GM10248 (cell line): ENCODE measurements around the gene GIGYF2.

Experiments
- CTCF ChIA-PET: fragments of 300-600 bp; sonication (Branson Sonifier 250); formaldehyde crosslinking; extraction: SDS; loops from one replicate; lab custom pipeline; 2021; ENCODE audit warnings: antibody characterized with exemption; lab: Yijun Ruan, JAX
- POLR2A ChIA-PET: fragments of 350-650 bp; sonication (Branson Sonifier 250); formaldehyde crosslinking; extraction: SDS; loops from one replicate; lab custom pipeline; 2020; ENCODE audit warnings: antibody characterized with exemption; lab: Yijun Ruan, JAX
- DNase-seq: peaks from one replicate; pipeline ENCODE4 v3.0.0; 2012; ENCODE audit errors: extremely low spot score
- TF ChIP-seq, protein P1 (sequence below): IDR thresholded peaks from 2 replicates; pipeline ENCODE4 v1.5.1; 2012; ENCODE audit warnings: mild to moderate bottlenecking, low read depth; ENCODE audit errors: extremely low read depth, missing control alignments, control extremely low read depth

Gene GIGYF2

DNA sequence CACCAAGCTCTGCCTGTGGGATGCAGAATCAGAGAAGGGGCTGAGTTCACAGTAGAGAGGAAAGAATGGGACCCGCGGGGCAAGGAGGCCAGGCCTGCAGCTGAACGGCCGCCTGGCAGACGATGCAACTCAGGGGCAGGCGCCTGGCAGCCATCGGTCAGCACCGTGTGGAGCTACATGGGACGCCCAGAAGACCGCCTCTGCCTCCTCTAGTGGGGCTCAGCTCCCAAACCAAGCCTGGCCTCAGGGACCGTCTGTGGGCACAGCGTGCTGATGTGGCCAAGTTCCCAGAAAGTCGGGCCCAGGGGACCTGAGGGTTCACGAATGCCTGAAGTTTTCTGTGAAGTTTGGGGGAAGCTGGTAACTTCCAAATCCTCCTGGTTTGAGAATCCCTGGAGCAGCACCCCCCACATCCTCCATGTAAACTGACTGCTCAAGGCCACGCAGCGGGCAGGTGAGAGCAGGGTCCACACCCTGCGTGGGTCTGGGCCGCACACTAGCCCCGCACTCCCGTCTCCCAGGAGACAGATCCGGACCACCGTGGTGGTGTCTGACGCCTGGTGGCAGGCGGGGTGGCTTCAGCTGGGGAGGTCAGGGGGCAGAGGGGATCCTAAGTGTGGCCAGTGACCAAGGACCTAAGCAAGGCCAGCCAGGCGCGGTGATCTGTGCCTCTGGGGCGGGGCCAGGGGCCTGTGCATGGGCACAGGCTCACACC is 187.6 kb downstream of the GIGYF2 start:
- DNase-seq, result no peak
- ChIA-PET CTCF (interaction anchor here (1.0 to 1.8 kb wide), 2 partner anchors 18 to 32 kb away, joined by 3 to 5 read pairs; no protein-coding TSS in a partner anchor), POLR2A (interaction anchor here (0.6 kb wide), 1 partner anchor 299 kb away, joined by 3 read pairs; no protein-coding TSS in a partner anchor)
- TF ChIP-seq, protein P1, sequence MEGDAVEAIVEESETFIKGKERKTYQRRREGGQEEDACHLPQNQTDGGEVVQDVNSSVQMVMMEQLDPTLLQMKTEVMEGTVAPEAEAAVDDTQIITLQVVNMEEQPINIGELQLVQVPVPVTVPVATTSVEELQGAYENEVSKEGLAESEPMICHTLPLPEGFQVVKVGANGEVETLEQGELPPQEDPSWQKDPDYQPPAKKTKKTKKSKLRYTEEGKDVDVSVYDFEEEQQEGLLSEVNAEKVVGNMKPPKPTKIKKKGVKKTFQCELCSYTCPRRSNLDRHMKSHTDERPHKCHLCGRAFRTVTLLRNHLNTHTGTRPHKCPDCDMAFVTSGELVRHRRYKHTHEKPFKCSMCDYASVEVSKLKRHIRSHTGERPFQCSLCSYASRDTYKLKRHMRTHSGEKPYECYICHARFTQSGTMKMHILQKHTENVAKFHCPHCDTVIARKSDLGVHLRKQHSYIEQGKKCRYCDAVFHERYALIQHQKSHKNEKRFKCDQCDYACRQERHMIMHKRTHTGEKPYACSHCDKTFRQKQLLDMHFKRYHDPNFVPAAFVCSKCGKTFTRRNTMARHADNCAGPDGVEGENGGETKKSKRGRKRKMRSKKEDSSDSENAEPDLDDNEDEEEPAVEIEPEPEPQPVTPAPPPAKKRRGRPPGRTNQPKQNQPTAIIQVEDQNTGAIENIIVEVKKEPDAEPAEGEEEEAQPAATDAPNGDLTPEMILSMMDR, result no peak

DNA sequence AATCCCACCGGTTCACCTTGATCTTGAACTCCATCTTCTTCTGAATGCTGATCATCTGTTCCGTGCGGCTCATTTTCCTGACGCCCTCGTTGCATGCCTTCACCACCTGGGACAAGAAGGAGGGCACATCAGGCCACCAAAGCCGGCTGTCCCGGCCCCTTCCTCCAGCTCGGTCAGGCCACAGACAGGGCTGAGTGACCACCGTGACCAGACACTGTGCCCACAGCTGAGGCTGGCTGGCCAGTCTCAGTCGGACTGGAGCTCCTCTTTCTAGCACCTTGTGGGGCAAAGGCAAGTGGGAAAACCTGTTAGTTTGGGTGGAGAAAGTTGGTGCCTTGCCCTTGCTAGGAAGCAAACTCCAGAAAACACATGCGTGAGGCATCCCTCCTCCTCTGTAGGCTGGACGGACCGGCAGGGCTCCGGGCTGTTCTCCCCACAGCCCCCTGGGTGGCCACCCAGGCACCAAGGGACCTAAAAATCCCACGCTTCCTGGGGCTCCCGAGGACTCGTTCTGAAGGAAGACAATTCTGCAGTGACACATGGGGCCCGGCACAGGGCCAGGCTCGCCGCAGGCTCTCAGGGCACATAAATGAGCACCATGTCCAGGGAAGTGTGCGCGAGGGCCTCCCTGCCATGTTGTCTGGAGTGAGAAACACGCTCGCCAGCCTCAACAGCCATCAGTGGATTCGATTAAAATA is 188.3 kb downstream of the GIGYF2 start:
- POLR2A ChIA-PET, result no interaction called here
- CTCF ChIA-PET, result interaction anchor here (1.0 to 2.2 kb wide), 3 partner anchors 18 to 168 kb away, joined by 3 to 5 read pairs (median 5); no protein-coding TSS in a partner anchor
- DNase-seq, result no peak
- TF ChIP-seq, protein P1, result no peak

DNA sequence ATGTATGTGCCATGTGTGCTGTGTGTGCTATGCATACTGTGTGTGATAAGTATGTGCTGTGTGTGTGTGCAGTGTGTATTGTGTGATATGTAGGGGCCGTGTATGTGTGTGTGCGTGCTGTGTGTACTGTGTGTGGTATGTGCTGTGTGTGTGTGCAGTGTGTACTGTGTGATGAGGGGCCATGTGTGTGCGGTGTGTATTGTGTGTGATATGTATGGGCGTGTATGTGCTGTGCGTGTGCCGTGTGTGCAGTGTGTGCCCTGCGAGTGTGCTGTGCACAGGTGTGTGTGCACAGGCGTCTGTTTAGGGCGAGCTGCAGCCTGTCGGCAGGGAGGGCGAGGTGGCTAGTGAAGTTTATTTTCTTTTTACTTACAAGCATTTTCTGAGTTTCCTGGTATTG is 189.0 kb downstream of the GIGYF2 start:
- CTCF ChIA-PET, result interaction anchor here (2.2 kb wide), 1 partner anchor 167 kb away, joined by 5 read pairs; no protein-coding TSS in a partner anchor
- DNase-seq, result no peak
- POLR2A ChIA-PET, result interaction anchor here (0.6 kb wide), 1 partner anchor 1790 kb away, joined by 3 read pairs; no protein-coding TSS in a partner anchor
- TF ChIP-seq, protein P1, result no peak

DNA sequence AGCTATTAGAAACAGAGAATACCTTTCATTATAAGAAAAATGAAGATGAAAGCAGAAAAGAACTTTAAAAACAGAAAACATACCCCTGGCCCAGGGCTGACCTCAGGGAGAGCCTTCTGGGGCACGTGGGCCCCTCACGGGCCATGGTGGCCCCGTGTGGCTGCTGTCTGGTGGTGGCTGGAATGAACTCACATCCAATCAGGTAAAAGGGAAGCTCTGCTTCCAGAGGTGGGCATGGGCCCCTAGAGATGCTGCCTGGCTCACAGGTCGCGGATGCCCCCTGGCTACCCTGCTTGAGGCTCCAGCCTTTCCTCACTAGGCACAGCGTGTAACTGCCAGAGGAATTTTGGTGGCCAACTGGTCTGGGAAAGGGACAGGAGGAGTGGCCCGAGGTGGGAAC is 189.5 kb downstream of the GIGYF2 start:
- CTCF ChIA-PET, result interaction anchor here (0.7 to 2.2 kb wide), 2 partner anchors 142 to 167 kb away, joined by 3 to 5 read pairs; no protein-coding TSS in a partner anchor
- POLR2A ChIA-PET, result interaction anchor here (0.6 kb wide), 1 partner anchor 1790 kb away, joined by 3 read pairs; no protein-coding TSS in a partner anchor

DNA sequence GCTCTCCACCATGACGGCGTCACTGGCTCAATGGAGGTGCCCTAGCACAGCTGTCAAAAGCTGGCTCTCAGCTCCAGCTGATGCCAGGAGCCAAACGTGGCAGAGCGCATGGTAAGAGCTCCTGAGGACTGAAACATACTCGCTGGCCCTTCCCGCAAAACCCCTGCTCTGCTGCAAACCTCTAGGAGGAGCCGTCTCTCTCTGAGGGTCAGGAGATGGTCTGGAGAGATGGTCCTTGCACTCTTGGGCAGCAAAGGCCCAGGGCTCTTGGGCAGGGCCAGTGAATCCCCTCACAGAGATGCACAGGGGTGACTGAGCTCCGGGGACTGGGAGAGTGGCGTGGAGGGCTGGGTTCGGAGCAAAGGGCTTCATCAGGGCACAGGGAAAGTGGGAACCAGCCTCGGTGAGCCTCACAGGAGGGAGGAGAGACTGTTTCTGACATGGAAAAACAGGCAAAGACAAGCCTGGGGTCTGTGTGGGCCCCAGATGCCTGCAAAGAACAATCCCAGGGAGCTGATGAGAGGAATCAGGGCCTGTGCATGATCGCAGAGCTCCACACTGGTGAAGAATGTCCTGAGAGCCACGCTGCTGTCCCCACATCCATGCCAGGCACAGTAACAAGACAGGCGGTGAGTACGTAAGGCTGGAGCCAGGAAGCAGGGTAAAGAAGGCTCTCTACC is 190.2 kb downstream of the GIGYF2 start:
- TF ChIP-seq, protein P1, result no peak
- POLR2A ChIA-PET, result no interaction called here
- CTCF ChIA-PET, result interaction anchor here (0.7 to 2.2 kb wide), 2 partner anchors 141 to 166 kb away, joined by 3 to 5 read pairs; no protein-coding TSS in a partner anchor
- DNase-seq, result no peak

More for the DNA sequence above, 189.5 kb downstream of the GIGYF2 start:
- no peak for DNase-seq
- TF ChIP-seq, protein P1, result no peak

DNA sequence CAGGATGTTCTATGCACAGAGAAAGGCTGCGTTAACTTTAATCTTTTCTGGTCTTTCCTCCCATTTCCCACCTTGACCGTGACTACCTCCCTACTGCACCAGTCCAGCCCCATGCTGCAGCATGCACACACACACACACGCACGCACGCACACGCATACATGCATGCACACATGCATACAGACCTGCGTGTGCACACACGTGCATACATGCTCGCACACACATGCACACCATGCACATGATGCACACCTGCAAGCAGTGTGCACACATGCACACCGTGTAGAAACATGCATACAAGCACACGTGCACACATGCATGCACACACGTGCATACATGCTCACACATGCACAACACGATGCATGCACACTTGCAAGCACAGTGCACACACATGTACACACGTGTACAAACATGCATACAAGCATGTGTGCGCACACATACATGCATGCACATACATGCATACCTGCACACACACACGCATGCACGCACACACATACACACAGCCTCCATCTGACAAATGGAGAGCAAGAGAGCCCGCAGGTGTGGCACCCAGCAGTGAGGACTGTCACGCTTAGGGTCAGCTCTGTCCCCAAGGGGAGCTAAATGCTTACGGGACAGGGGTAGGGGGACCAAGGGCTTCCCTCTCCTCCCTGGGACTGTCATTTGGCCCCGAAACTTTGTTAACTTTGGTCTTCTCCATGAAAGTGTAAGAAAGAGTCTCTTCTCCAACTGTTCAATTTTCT is 191.1 kb downstream of the GIGYF2 start:
- TF ChIP-seq, protein P1, result no peak
- ChIA-PET CTCF (no interaction called here), POLR2A (no interaction called here)
- DNase-seq, result no peak
